Measurements from ENCODE around the gene CD2BP2. TPM values are rescaled to one million over a fixed set of nuclear protein-coding genes. Genes with fewer than 3 reads are reported as not detected.

The CD2BP2 gene
- polyA plus RNA-seq, 3 donors, result 54.6 to 62.3 (median 62.3) TPM

- no peak for DNase-seq
Measured at GRCh38 chr16:30381291-30382041, 26.4 kb upstream of the CD2BP2 start.

DNA sequence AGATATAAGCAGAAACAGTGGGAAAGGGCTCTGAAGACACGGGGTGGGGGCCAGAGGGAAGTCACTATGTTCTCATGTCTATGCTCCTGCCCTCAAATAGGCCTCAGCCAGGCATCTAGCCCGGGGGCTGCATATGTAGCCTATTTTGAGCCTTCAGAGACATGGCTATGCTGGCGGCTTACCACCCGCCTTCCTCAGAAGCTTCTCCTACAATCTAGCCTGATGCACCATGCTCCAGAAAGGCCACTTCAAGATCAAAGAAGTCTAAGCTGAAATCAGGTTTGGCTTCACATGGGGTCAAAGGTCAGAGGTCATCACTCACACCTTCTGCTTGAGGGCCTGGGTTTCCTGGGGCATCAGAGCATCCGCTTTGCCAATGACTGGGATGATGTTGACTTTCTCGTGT is 25.7 kb upstream of the CD2BP2 start:
- DNase-seq, result no peak

GRCh38 chr16:30380072-30380802 is 25.1 kb upstream of the CD2BP2 start:
- no peak for DNase-seq

- DNase-seq, result no peak
Measured at GRCh38 chr16:30379158-30379783, 24.2 kb upstream of the CD2BP2 start.

- peak; percentile 98 for DNase-seq
Measured at GRCh38 chr16:30378236-30379157, 23.4 kb upstream of the CD2BP2 start.

GRCh38 chr16:30377812-30378235 is 22.7 kb upstream of the CD2BP2 start:
- peak; percentile 91 for DNase-seq

- DNase-seq, result no peak
Measured at GRCh38 chr16:30377050-30377811, 22.1 kb upstream of the CD2BP2 start.

GRCh38 chr16:30376461-30376902 is 21.4 kb upstream of the CD2BP2 start:
- DNase-seq, result no peak

DNA sequence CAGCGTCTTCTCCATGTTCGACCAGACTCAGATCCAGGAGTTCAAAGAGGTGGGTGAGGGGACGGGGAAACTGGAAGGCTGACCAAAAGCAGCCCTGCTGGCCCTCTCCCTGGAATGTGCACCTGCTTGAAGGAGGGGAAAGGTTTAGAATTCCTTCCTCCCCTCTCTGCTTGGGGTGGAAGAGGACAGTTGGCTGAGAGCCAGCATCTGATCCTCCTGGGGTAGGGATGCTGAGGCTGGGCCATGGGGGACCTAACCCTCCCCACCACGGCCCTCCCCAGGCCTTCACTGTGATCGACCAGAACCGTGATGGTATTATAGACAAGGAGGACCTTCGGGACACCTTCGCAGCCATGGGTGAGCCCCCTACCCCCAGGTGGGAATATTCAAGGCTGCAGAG is 20.8 kb upstream of the CD2BP2 start:
- DNase-seq, result no peak

DNA sequence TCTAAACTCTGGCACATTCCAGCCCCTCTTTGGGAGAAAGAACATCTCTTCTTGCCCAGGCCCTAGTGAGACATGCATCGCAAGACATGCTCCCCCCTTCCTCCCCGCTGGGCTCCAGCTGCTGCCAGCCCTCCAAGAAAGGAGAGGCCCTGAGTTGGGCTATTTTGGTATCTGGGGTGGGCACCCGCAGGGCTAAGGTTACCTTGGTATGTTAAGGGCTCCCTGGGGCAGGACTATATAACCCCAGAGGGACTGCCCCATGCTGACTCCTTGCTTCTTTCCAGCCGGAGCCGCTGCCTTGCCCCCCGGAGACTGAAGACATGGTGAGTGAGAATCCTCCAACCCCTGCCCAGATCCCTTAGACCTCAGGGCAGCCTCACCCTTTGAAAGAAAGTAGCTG is 19.4 kb upstream of the CD2BP2 start, which contains the start of gene MYL11:
Gene MYL11, plus strand, starts transcription at position 265 of the 400 bp plus-strand sequence. Its CDS starts 56 bp downstream, at position 321.
- no peak for DNase-seq

DNA sequence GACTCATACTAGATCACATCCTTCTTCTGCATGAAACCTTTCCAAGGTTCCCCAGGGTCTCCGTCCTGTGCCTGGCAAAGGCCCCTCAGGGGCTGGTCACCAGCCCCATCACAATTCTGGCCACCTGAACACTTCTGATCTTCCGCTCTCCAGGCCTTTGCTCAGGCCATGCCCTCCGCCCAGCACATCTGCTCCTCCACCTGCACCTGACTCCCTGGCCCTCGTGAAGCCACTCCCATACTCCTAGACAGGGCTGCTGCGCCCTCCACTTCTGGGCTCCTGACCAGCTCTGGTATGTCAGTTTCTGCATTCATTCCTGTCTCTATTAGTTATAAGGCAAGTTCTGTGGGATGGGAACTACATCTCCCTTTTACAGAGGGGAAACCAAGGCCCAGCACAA is 17.6 kb upstream of the CD2BP2 start:
- no peak for DNase-seq

DNA sequence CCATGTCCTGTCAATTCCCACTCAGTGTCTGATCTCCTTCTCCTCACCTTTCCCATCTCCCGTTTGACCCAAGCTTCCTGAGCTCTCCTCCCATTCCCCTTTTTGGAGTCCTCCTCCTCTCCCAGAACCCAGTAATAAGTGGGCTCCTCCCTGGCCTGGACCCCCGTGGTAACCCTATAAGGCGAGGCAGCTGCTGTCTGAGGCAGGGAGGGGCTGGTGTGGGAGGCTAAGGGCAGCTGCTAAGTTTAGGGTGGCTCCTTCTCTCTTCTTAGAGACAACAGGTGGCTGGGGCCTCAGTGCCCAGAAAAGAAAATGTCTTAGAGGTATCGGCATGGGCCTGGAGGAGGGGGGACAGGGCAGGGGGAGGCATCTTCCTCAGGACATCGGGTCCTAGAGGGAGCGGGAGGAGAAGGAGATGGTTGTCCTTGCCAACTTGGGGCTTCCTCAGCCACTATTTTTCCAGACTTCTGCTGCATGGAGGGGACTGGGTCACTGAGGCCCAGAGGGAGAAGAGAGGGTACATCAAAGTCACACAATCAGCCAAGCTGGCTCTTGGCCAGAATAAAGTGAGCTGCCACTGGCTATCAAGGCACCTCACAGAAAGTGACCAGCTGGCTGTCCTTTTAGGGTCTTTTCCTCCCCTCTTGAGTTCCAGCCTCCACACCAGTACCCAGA is 17.1 kb upstream of the CD2BP2 start:
- no peak for DNase-seq

GRCh38 chr16:30371248-30371816 is 16.2 kb upstream of the CD2BP2 start:
- no peak for DNase-seq

DNA sequence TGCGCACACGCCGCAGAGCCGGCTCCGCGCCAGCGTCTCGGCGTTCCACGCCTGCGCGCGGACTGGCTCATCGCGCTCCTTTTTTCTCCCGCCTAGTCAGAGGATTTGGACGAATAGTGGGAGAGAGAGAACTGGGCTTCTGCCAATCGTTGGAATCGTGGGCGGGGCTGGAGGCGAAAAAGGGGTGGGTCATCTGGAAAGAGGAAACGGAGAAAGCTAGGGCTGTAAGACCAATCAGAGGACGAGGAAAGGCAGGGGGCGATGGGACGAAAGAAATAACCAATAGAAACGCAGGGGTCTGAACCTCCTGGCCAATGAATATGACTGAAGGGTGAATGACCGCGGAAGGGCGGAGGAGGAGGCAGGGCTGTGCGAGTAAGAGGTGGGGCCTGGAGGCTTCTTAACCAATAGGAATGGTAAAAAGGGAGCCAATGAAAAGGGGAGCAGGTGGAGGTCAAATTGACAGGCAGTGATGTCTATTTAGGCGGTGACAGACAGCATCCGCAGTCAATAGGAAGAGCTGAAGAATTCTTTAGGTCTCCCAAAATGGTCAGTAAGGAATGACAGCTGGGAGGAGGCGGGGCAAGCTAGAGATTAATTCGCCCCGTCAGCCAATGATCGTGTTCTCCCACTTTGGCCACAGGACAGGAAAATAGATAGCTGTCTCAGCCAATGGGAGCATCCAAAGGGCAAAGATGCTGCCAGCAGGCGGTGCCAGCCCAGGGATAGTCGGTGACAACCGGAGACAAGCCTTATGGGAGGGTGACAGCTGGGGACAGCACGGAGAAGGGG is 15.5 kb upstream of the CD2BP2 start, which contains the start of gene TBC1D10B:
Gene TBC1D10B, minus strand, starts transcription at position 39 of the 792 bp plus-strand sequence. CDS start 311 bp downstream, outside the sequence.
- peak; percentile 100 for DNase-seq

GRCh38 chr16:30369938-30370455 is 14.9 kb upstream of the CD2BP2 start:
- DNase-seq, result no peak

- no peak for DNase-seq
Measured at GRCh38 chr16:30369091-30369937, 14.2 kb upstream of the CD2BP2 start.

DNA sequence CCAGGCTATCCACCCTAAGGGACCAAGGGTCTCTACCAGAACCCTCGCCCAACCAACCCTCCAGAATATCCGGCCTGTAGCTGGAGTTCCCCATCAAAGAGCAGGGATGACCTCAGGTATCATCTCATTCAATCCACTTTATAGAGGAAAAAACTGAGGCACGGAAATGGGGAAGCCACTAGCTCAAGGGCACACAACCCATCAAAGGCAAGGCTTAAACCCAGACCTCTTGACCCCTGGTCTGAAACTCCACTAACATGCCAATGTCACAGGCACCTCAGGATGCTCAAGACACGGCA is 13.6 kb upstream of the CD2BP2 start:
- no peak for DNase-seq

Measured in renal pelvis (tissue), 4 donors.